A673 (cell line): ENCODE results near the gene PSMA2. TPM values are rescaled to one million over a fixed set of nuclear protein-coding genes. Genes with fewer than 3 reads are reported as not detected.

ENCODE experiments used
- BruUV-seq: library from RNA; stranded (reverse); fragments of 400-500 nt; replicated peaks from 2 replicates; lab custom pipeline; 2021; lab: Mats Ljungman, UMichigan
- CTCF ChIA-PET: fragments of 300-600 bp; sonication (Branson Sonifier 250); formaldehyde crosslinking; loops from one replicate; lab custom pipeline; 2022; ENCODE audit warnings: antibody characterized with exemption; lab: Charles Lee
- POLR2A ChIA-PET: fragments of 300-600 bp; sonication (Branson Sonifier 250); formaldehyde crosslinking; loops from one replicate; lab custom pipeline; 2022; ENCODE audit warnings: antibody characterized with exemption; ENCODE audit not compliant: low non-redundant PET; lab: Charles Lee
- DNase-seq: peaks from one replicate; pipeline ENCODE4 v3.0.0-alpha.2; 2015; ENCODE audit warnings: low spot score
- H3K27ac ChIP-seq: fragments of 200-600 bp; sonication (generic); 2 replicates; pipeline ENCODE4 v1.5.1; 2016; ENCODE audit warnings: mixed run types, low read depth, mild to moderate bottlenecking, mixed read lengths, antibody characterized with exemption, low read length; ENCODE audit not compliant: poor library complexity, severe bottlenecking
- H3K27me3 ChIP-seq: fragments of 200-600 bp; sonication (generic); replicated peaks from 2 replicates; pipeline ENCODE4 v1.6.1; 2017; ENCODE audit warnings: mixed run types, low read depth, mild to moderate bottlenecking, mixed read lengths, antibody characterized with exemption, low read length; ENCODE audit not compliant: insufficient read depth, poor library complexity
- H3K36me3 ChIP-seq: fragments of 200-600 bp; sonication (generic); 2 replicates; pipeline ENCODE4 v1.6.1; 2016; ENCODE audit warnings: mixed run types, mild to moderate bottlenecking, mixed read lengths, antibody characterized with exemption, low read length; ENCODE audit not compliant: insufficient read depth, poor library complexity, severe bottlenecking
- H3K4me1 ChIP-seq: fragments of 200-600 bp; sonication (generic); 2 replicates; pipeline ENCODE4 v1.6.1; 2017; ENCODE audit warnings: mixed run types, mild to moderate bottlenecking, mixed read lengths, antibody characterized with exemption, low read length; ENCODE audit not compliant: insufficient read depth, poor library complexity, severe bottlenecking
- H3K4me3 ChIP-seq: fragments of 200-600 bp; sonication (generic); 2 replicates; pipeline ENCODE4 v1.5.1; 2016; ENCODE audit warnings: low read depth, mixed run types, mild to moderate bottlenecking, mixed read lengths, low read length; ENCODE audit not compliant: poor library complexity, severe bottlenecking
- H3K9me3 ChIP-seq: fragments of 200-600 bp; sonication (generic); 2 replicates; pipeline ENCODE4 v1.6.1; 2016; ENCODE audit warnings: mixed run types, low read depth, mild to moderate bottlenecking, mixed read lengths, antibody characterized with exemption, low read length; ENCODE audit not compliant: poor library complexity, severe bottlenecking
- EZH2 ChIP-seq: fragments of 200-600 bp; sonication (generic); IDR thresholded peaks from 2 replicates; pipeline ENCODE4 v1.6.1; 2017; ENCODE audit warnings: borderline replicate concordance, low read depth, mild to moderate bottlenecking, mixed read lengths, antibody characterized with exemption, low read length; ENCODE audit not compliant: poor library complexity, severe bottlenecking
- intact Hi-C: fragments of 100-400 bp; cut with micrococcal nuclease; formaldehyde crosslinking; loops from one replicate; pipeline ENCODE4 v1.10.0; 2022; ENCODE audit not compliant: unreplicated experiment
- total RNA-seq: library from RNA; stranded (reverse); gene quantifications from 2 replicates; pipeline ENCODE4 v1.2.3, GENCODE V29; 2021
- TF ChIP-seq, protein P1 (sequence below): fragments of 300-800, 200-600 bp; sonication (generic); conservative IDR thresholded peaks from 2 replicates; pipeline ENCODE4 v1.5.1; 2017; ENCODE audit warnings: low read depth, mild to moderate bottlenecking, antibody characterized with exemption, low read length, moderate library complexity, mixed read lengths

The PSMA2 gene
- total RNA-seq, 1 experiment from 2014 or later, result 193 TPM

GRCh38 chr7:42907316-42907715 is 24.7 kb downstream of the PSMA2 start:
- Histone ChIP-seq H3K4me3 (no peak overlapping the region), H3K9me3 (no peaks in the 10 kb centered on the region), H3K36me3 (no peaks in the 10 kb centered on the region), H3K4me1 (peaks cover 9% of the 10 kb centered on the region), H3K27ac (no peak overlapping the region), H3K27me3 (no peaks in the 10 kb centered on the region)
- DNase-seq, result no peak
- intact Hi-C loops, result no loop called here
- POLR2A ChIA-PET, result no interaction called here
- TF ChIP-seq, protein P1, sequence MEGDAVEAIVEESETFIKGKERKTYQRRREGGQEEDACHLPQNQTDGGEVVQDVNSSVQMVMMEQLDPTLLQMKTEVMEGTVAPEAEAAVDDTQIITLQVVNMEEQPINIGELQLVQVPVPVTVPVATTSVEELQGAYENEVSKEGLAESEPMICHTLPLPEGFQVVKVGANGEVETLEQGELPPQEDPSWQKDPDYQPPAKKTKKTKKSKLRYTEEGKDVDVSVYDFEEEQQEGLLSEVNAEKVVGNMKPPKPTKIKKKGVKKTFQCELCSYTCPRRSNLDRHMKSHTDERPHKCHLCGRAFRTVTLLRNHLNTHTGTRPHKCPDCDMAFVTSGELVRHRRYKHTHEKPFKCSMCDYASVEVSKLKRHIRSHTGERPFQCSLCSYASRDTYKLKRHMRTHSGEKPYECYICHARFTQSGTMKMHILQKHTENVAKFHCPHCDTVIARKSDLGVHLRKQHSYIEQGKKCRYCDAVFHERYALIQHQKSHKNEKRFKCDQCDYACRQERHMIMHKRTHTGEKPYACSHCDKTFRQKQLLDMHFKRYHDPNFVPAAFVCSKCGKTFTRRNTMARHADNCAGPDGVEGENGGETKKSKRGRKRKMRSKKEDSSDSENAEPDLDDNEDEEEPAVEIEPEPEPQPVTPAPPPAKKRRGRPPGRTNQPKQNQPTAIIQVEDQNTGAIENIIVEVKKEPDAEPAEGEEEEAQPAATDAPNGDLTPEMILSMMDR, result no peak
- no peak for TF ChIP-seq EZH2
- CTCF ChIA-PET, result no interaction called here
- BruUV-seq, result no TSS peak

- ChIA-PET CTCF (no interaction called here), POLR2A (interaction anchor here (0.6 to 0.7 kb wide), 2 partner anchors 277 to 540 kb away, joined by 3 to 4 read pairs; no protein-coding TSS in a partner anchor)
- intact Hi-C loops, result no loop called here
Measured at GRCh38 chr7:42906181-42906580, 25.8 kb downstream of the PSMA2 start.

DNA sequence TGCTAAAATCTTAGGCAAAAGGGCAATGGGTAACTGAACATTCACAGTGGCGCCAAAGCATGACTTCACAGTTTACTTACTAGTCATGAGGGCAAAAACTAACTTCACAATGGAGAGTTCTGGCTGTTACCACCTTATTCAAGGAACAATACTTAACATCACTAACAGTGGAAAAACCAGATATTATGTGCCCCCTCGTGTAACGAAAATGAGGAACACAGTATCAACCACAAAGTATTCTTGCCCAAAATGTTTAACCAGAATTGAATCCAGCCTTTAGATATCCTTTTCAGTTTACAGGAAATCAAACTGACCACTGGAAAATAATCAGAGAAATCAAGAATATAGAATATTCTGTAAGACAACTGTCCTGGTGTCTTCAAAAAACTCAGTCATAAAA is 29.6 kb downstream of the PSMA2 start:
- intact Hi-C loops, result no loop called here
- no TSS peak for BruUV-seq
- H3K27me3 ChIP-seq, result no peaks in the 10 kb centered on the region
- CTCF ChIA-PET, result no interaction called here
- H3K4me1 ChIP-seq, result no peaks in the 10 kb centered on the region
- H3K4me3 ChIP-seq, result no peak overlapping the region
- H3K36me3 ChIP-seq, result no peaks in the 10 kb centered on the region
- POLR2A ChIA-PET, result no interaction called here
- no peak overlapping the region for H3K27ac ChIP-seq
- no peak for TF ChIP-seq EZH2
- TF ChIP-seq, protein P1, result no peak
- no peaks in the 10 kb centered on the region for H3K9me3 ChIP-seq
- no peak for DNase-seq

More at GRCh38 chr7:42906181-42906580, 25.8 kb downstream of the PSMA2 start:
- no peak for DNase-seq
- Histone ChIP-seq H3K36me3 (no peaks in the 10 kb centered on the region), H3K4me1 (peaks cover 7% of the 10 kb centered on the region), H3K4me3 (no peak overlapping the region), H3K9me3 (no peaks in the 10 kb centered on the region), H3K27me3 (no peaks in the 10 kb centered on the region), H3K27ac (no peak overlapping the region)
- TF ChIP-seq, protein P1, result no peak
- no peak for TF ChIP-seq EZH2
- BruUV-seq, result no TSS peak
